HL-60 (cell line): ENCODE results near the gene ZBTB5.

Source experiments
- POLR2AphosphoS5 ChIP-seq: IDR thresholded peaks from 2 replicates; pipeline ENCODE4 v1.6.1; 2012; ENCODE audit warnings: low read depth
- TF ChIP-seq, protein P1 (sequence below): IDR thresholded peaks from one replicate; pipeline ENCODE4 v1.5.1; 2011; ENCODE audit warnings: low read length, control low read depth, inconsistent platforms; ENCODE audit not compliant: insufficient read depth
- TF ChIP-seq, protein P2 (sequence below): IDR thresholded peaks from 2 replicates; pipeline ENCODE4 v1.6.1; 2012; ENCODE audit warnings: low read depth; ENCODE audit not compliant: insufficient replicate concordance

DNA sequence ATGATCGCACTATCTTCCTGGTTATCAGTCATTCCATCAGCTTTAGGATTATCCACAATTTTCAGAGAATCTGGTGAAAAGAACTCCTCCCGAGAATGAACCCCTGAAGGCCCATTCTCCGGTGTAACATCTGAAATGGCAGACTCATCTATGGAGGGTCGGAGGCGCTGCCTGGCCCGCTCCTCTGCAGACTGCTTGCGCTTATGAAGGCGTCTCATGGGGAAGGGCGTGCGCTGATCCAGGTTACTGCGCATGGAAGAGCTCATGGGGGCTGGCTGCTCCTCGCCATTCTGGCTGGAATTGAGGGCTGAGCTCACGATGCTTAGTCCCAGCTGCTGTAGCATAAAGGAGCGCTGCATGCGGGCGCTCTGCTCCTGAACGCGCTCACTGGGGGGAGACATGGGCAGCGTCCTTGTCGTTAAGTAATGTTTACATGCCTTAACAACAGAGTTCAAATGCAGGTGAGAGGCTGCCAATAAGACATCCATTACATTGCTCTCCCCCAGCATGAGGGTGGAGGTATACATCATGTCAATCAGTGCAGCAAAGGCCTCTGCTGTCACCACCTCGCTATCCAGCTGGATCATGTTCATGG lies 23.4 kb downstream of the ZBTB5 start:
- TF ChIP-seq, protein P1, sequence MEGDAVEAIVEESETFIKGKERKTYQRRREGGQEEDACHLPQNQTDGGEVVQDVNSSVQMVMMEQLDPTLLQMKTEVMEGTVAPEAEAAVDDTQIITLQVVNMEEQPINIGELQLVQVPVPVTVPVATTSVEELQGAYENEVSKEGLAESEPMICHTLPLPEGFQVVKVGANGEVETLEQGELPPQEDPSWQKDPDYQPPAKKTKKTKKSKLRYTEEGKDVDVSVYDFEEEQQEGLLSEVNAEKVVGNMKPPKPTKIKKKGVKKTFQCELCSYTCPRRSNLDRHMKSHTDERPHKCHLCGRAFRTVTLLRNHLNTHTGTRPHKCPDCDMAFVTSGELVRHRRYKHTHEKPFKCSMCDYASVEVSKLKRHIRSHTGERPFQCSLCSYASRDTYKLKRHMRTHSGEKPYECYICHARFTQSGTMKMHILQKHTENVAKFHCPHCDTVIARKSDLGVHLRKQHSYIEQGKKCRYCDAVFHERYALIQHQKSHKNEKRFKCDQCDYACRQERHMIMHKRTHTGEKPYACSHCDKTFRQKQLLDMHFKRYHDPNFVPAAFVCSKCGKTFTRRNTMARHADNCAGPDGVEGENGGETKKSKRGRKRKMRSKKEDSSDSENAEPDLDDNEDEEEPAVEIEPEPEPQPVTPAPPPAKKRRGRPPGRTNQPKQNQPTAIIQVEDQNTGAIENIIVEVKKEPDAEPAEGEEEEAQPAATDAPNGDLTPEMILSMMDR = no peak
- TF ChIP-seq, protein P2, sequence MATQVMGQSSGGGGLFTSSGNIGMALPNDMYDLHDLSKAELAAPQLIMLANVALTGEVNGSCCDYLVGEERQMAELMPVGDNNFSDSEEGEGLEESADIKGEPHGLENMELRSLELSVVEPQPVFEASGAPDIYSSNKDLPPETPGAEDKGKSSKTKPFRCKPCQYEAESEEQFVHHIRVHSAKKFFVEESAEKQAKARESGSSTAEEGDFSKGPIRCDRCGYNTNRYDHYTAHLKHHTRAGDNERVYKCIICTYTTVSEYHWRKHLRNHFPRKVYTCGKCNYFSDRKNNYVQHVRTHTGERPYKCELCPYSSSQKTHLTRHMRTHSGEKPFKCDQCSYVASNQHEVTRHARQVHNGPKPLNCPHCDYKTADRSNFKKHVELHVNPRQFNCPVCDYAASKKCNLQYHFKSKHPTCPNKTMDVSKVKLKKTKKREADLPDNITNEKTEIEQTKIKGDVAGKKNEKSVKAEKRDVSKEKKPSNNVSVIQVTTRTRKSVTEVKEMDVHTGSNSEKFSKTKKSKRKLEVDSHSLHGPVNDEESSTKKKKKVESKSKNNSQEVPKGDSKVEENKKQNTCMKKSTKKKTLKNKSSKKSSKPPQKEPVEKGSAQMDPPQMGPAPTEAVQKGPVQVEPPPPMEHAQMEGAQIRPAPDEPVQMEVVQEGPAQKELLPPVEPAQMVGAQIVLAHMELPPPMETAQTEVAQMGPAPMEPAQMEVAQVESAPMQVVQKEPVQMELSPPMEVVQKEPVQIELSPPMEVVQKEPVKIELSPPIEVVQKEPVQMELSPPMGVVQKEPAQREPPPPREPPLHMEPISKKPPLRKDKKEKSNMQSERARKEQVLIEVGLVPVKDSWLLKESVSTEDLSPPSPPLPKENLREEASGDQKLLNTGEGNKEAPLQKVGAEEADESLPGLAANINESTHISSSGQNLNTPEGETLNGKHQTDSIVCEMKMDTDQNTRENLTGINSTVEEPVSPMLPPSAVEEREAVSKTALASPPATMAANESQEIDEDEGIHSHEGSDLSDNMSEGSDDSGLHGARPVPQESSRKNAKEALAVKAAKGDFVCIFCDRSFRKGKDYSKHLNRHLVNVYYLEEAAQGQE = no peak
- no peak for TF ChIP-seq POLR2AphosphoS5
